ENCODE results near the gene RORB.
"Not testable (repeated sequence)": the region's sequence is repeated elsewhere in the genome, so short reads cannot be mapped to it uniquely, and the experiment has no call there.

RORB gene

GRCh38 chr9:74513221-74513620, 16.1 kb downstream of the RORB start:
- no peak for DNase-seq (ENCODE audit: low read depth in 1 of 2, low spot score in 1 of 2)

GRCh38 chr9:74517188-74517587, 20.1 kb downstream of the RORB start:
- DNase-seq (ENCODE audit: low read depth in 1 of 2, low spot score in 1 of 2), result no peak

- DNase-seq (ENCODE audit: low read depth in 1 of 2, low spot score in 1 of 2), result no peak
These were observed 22.3 kb downstream of the RORB start for GRCh38 chr9:74519419-74519818.

- DNase-seq (ENCODE audit: low read depth in 1 of 2, low spot score in 1 of 2), result no peak
These were observed 23.9 kb downstream of the RORB start for GRCh38 chr9:74521009-74521408.

GRCh38 chr9:74524289-74524688, 27.2 kb downstream of the RORB start:
- DNase-seq (ENCODE audit: low read depth in 1 of 2, low spot score in 1 of 2), result no peak

GRCh38 chr9:74526215-74526614, 29.1 kb downstream of the RORB start:
- DNase-seq (ENCODE audit: low read depth in 1 of 2, low spot score in 1 of 2), result no peak

- no peak for DNase-seq (ENCODE audit: low read depth in 1 of 2, low spot score in 1 of 2)
These were observed 30.6 kb downstream of the RORB start for GRCh38 chr9:74527718-74528117.

GRCh38 chr9:74528207-74528606, 31.1 kb downstream of the RORB start:
- DNase-seq (ENCODE audit: low read depth in 1 of 2, low spot score in 1 of 2), result no peak

- DNase-seq (ENCODE audit: low read depth in 1 of 2, low spot score in 1 of 2), result not testable (repeated sequence)
These were observed 33.3 kb downstream of the RORB start for GRCh38 chr9:74530458-74530857.

- no peak for DNase-seq (ENCODE audit: low read depth in 1 of 2, low spot score in 1 of 2)
These were observed 36.1 kb downstream of the RORB start for GRCh38 chr9:74533253-74533652.

GRCh38 chr9:74534841-74535240, 37.7 kb downstream of the RORB start:
- DNase-seq (ENCODE audit: low read depth in 1 of 2, low spot score in 1 of 2), result no peak

- no peak for DNase-seq (ENCODE audit: low read depth in 1 of 2, low spot score in 1 of 2)
These were observed 46.0 kb downstream of the RORB start for GRCh38 chr9:74543145-74543544.

GRCh38 chr9:74551266-74551665, 54.1 kb downstream of the RORB start:
- no peak for DNase-seq (ENCODE audit: low read depth in 1 of 2, low spot score in 1 of 2)

- DNase-seq (ENCODE audit: low read depth in 1 of 2, low spot score in 1 of 2), result no peak
These were observed 57.8 kb downstream of the RORB start for GRCh38 chr9:74554751-74555419.

GRCh38 chr9:74555565-74555964, 58.4 kb downstream of the RORB start:
- DNase-seq (ENCODE audit: low read depth in 1 of 2, low spot score in 1 of 2), result no peak

- DNase-seq (ENCODE audit: low read depth in 1 of 2, low spot score in 1 of 2), result no peak
These were observed 59.5 kb downstream of the RORB start for GRCh38 chr9:74556685-74557084.

- no peak for DNase-seq (ENCODE audit: low read depth in 1 of 2, low spot score in 1 of 2)
These were observed 60.4 kb downstream of the RORB start for GRCh38 chr9:74557571-74557970.

- no peak for DNase-seq (ENCODE audit: low read depth in 1 of 2, low spot score in 1 of 2)
These were observed 65.5 kb downstream of the RORB start for GRCh38 chr9:74562611-74563010.

- DNase-seq (ENCODE audit: low read depth in 1 of 2, low spot score in 1 of 2), result no peak
These were observed 73.9 kb downstream of the RORB start for GRCh38 chr9:74570879-74571512.

GRCh38 chr9:74573640-74574191, 76.6 kb downstream of the RORB start:
- DNase-seq (ENCODE audit: low read depth in 1 of 2, low spot score in 1 of 2), result no peak

GRCh38 chr9:74576176-74576575, 79.0 kb downstream of the RORB start:
- no peak for DNase-seq (ENCODE audit: low read depth in 1 of 2, low spot score in 1 of 2)

- no peak for DNase-seq (ENCODE audit: low read depth in 1 of 2, low spot score in 1 of 2)
These were observed 80.8 kb downstream of the RORB start for GRCh38 chr9:74577956-74578355.

GRCh38 chr9:74589576-74589975, 92.4 kb downstream of the RORB start:
- DNase-seq (ENCODE audit: low read depth in 1 of 2, low spot score in 1 of 2), result no peak

All from stimulated activated CD4-positive, alpha-beta T cell treated with anti-CD3 and anti-CD28 coated beads, Interleukin-15, amount 100 ng/mL, for 1 hour (primary cell).